GM23248 (cell line): Measurements from ENCODE around the gene FOXL1.

Experiments
- EZH2 ChIP-seq: fragments of 200-600 bp; sonication (generic); IDR thresholded peaks from 2 replicates; pipeline ENCODE4 v1.6.1; 2018; ENCODE audit warnings: antibody characterized with exemption, mild to moderate bottlenecking; ENCODE audit not compliant: insufficient read depth, poor library complexity, severe bottlenecking
- EZH2phosphoT487 ChIP-seq: fragments of 200-600 bp; sonication (generic); IDR thresholded peaks from 2 replicates; pipeline ENCODE4 v1.6.1; 2018; ENCODE audit warnings: antibody characterized with exemption, moderate library complexity, mild to moderate bottlenecking, low read depth; ENCODE audit not compliant: insufficient read depth

- TF ChIP-seq EZH2phosphoT487 (no peak), EZH2 (no peak)
Observed at GRCh38 chr16:86534779-86535615, 43.4 kb upstream of the FOXL1 start.
